Diencephalon (tissue), 1 donor: ENCODE measurements around the gene MKNK1. TPM values are rescaled to one million over a fixed set of nuclear protein-coding genes. Genes with fewer than 3 reads are reported as not detected.

Experiments used
- total RNA-seq: library from RNA; depleted of rRNA; stranded (reverse); fragments of >200 nt; gene quantifications from one replicate; pipeline ENCODE4 v1.2.3, GENCODE V29; 2014

MKNK1 gene
- 13.4 TPM for total RNA-seq

DNA sequence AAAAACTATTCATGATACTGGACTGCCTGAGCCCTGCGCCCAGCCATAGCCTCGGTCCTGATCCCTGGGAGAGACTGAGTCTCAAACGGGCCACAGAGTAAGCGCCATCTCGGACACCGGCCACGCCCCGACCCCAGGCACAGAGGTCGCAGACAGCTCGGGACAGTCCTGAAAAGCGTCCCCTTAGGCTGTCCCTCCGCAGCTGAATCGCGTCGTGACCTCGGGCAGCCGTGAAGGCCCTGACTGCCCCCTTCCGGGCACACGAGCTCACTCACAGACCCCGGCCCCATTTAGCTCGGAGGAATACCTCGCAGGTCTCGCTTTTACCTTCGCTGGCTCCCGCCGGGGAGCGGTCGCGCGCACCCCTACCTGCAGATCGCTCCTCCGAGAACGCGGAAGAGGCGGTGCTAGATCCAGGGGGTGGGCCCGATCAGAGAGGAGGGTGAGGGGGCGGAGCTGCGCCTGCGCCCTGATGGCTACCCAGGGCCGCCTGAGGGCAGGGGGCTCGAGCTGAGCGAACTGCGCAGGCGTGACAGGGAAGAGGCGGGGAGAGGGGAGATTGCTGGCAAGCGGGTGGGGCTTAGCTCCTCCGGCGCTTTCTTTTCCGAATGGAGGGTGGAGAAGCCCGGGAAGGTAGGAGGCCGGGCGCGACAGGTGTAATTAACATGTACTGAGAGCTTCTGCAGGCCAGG is at the start of gene MKNK1:
Gene MKNK1, minus strand, starts transcription at position 411 of the 692 bp plus-strand sequence. CDS start 20,941 bp downstream, outside the sequence.

GRCh38 chr1:46616277-46617107 is 12.4 kb upstream of the MKNK1 start, which contains the start of gene MOB3C:
MOB3C (minus strand) TSS chr1:46616811; CDS start chr1:46613321, 3,490 bp downstream.

GRCh38 chr1:46551597-46552095 is 52.4 kb downstream of the MKNK1 start, which contains the start of gene KNCN:
KNCN (minus strand) TSS chr1:46551647; CDS start chr1:46551215, 432 bp downstream.

Other genes starting within 250 kb of the MKNK1 start
- gene FAAH, start 210.0 kb downstream of the MKNK1 start, total RNA-seq = 26.8 TPM
- gene DMBX1, start 114.4 kb downstream of the MKNK1 start, total RNA-seq = 1.8 TPM
- gene KNCN, start 52.6 kb downstream of the MKNK1 start, total RNA-seq = 0.69 TPM
- gene MOB3C, start 12.5 kb upstream of the MKNK1 start, total RNA-seq = 4.2 TPM
- gene ATPAF1, start 64.1 kb upstream of the MKNK1 start, total RNA-seq = 39.4 TPM
- gene TEX38, start 67.6 kb upstream of the MKNK1 start, total RNA-seq = not detected
- 25.8 TPM for gene EFCAB14, start 114.8 kb upstream of the MKNK1 start, total RNA-seq
- gene CYP4B1, start 194.8 kb upstream of the MKNK1 start, total RNA-seq = not detected